SIG-M5 (cell line): Measurements from ENCODE around the gene PALMD.

Source experiments
- DNase-seq: peaks from one replicate; lab custom pipeline; 2025; lab: John Stamatoyannopoulos, UW

Gene PALMD

DNA sequence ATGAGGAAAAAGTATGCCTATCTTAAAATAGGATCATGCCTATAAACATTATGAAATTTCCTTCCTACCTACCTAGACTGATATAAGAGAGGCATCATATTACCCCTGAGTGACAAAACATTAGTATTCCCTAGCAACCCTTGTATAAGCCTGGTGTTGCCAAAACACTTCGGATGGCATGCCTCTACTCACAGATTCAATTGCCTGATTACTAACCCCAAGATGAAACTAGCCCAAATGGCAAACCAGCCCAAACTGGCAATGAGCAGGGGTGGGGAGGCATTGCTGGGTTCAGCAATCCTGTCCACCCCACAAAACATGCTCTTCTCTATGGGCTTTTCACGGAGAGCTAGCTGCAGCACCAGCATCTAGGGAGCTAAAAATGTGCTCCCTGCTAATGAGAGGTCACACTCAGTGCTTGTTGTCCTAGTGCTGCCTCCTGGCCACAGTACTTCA lies 13.9 kb downstream of the PALMD start:
- no peak for DNase-seq

DNA sequence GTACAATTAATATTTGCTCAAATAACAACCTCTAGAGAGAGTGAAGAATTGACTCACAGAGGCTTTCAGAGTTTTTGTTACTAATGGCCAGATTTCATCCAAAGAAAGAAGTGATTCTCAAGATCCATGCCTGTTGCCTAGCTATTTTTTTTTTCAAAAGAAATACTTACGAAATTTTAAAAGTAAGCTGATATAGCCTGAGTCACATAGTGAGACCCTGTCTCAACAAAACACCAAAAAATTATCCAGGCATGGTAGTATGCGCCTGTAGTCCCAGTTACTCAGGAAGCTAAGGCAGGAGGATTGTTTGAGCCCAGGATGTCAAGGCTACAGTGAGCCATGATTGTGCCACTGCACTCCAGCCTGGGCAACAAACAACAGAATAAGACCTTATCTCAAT lies 14.6 kb downstream of the PALMD start:
- no peak for DNase-seq

DNA sequence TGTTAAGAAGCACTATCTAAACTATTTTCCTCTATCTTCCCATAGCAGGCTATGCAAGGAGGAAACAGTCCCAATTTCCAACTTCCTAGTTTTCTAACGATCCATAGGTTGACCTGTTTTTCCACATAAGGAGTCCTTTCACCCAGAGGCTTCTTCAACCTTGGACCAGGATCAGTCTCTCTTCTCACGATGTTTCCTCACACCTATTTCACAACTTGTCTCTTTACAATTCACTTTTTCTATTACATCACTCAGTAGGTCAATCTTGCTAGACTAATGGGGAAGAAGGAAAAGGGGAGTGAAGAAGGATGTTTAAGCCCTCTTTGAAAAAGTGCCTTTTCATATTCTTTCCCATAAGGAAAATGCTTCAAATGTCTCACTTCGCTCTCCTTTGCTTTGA lies 15.9 kb downstream of the PALMD start:
- DNase-seq: no peak

DNA sequence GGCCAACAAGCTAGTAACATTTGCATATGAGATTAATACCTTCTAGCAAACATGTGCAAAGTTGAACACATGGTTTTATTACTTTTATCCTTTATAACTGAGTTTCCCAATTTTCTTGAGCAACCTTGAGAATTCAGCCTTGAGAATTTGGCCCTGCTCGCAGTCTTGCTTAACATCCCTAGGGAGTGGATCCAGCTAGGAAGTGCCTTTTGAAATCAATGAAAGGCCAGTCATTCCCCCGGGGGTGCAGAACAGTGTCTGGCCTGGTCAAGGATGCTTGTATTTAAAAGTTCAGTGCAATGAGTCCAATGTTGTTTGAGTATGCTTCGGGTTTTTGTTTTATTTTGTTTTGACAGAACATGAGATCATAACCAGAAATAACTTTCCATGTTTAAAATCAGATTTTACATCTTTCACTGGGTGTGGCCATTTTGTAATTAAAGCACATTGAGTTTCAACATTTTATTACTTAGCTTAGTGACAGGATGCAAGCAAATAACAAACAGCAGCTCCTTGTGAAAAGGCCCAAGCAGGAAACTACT lies 16.7 kb downstream of the PALMD start:
- no peak for DNase-seq

DNA sequence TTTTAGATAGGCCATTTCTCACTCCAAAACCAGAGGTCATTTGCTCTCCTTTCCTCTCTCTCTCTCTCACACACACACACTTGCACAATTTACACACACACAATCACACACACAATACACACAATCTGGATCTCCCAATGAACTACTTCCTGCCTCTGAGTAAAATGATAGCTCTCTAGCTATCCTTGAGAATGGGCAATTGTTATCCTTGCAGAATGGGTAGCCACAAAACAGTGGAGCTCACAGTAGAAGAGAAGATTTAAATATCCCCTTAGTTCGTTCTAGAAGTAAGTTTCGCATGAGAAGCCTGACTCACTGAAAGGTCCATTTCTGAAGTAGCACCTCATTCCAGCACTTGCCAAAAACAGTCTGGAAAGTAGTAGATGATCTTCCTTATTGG lies 17.6 kb downstream of the PALMD start:
- DNase-seq: no peak

DNA sequence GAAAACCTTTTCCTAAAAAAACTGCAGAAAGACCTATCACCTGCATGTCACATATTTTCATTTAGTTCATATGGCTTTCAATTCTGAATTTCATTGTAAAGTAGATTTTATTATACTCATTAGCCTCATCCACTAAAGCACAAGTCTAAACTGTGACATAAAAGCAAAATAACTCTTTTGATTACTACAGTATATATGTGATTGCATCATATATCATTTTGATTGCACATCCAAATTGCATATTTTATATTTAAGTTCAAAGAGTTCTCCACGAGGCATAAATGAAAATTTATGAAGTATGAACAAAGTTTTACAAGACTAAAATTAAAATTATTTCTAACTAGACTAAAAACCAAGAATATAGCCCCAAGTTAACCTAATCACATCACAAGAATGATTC lies 19.3 kb downstream of the PALMD start:
- DNase-seq: no peak

DNA sequence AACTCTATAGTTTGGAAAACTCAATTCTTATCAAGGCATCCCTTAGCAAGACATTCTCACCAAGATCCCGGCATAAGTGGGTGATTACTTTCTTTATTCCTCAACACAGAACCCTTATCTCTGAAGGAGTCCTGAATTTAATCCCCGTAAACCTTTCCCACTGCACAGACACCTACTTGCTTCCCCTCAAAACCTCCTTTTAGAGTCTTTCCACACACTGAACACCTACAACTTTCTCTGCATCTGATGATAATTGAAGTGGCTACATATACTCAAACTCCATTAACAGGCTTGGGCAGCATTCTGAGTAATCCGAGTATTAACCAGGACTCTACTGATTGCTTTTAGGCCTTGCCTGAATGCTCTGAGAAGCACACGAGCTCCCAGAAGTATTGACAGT lies 23.5 kb downstream of the PALMD start:
- no peak for DNase-seq

DNA sequence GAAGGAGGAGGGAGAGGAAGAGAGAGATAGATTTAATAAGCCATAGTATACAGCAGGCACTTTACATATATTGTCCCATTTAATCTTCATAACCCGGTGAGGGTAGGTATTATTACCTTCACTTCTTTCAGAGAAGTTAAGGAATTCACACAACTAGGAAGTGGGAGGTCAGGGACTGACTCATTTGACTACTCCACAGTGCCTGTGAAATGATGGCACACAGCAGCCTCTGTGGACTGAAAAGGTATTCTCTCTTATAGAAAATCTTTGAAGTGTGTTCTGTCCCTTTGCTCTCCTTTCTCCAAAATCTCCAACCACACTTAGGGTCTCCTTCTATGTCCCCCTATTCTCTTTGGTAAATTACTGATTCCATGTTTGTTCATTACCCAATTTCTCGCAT lies 23.9 kb downstream of the PALMD start:
- no peak for DNase-seq

DNA sequence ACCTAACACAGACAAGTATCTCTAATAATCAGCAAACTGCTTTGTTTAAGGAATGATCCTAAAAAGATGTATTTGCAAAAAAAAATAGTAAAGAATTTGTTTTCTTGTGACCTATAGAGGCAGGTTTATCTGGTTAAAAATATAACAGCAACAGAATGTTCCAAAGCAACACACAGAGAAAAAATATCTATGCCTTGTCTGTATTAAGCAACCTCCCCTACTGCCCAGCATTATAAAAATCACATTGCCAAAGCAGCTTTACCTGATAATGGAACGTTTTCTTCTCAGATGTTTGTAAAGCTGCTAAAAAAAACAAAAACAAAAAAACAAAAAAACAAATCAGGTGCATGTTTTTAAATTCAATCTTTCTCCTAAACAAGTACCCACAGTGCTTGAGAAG lies 24.7 kb downstream of the PALMD start:
- no peak for DNase-seq

DNA sequence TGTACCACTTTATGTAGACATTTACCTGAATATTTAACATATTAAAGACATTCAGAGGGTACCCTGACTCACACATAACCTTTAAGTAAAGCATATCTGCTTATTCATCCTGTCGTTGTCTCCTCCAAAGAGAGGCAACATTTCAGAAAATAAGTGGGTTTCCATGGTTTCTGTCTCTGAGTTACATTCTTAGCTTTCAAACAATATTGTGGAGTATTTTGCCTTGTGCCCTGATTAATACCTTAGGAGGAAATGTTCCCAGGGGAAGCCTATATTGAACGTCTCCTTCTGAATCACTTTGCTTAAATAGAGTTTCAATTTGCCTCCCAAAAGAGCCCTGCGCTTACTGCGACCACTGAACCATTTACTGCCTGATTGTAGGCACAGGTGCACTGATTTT lies 26.1 kb downstream of the PALMD start:
- DNase-seq: no peak

DNA sequence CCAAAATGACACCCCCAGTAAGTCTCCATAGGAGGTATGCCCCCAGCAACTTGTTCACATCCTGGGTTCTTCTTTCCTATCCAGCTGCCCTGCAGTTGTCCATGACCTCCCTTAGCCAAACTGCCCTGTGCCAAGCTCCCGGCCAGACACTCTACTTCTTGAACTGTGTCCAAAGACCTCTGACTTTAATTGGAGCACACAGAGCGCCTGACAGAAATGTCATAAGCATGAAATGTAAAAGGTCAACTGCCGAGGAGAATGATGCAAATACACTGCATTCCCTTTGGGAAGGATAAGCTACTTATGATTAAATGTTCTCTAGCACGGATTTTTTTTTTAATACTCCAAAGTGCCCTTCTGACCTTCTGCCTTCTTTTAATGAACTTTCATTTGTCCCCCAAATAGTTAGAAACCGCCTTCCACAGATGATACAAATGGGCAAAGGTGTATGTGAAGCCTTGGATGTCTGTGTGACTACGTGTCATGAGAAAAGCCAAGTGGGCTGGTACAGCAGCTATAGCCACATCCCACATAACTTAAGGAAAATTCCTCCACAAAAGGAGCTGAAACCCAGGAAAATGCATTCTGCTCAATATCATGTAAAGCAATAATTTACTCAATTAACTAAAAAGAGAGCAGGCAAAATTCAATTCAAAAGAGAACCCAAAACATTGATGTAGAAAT lies 26.8 kb downstream of the PALMD start:
- DNase-seq: no peak

DNA sequence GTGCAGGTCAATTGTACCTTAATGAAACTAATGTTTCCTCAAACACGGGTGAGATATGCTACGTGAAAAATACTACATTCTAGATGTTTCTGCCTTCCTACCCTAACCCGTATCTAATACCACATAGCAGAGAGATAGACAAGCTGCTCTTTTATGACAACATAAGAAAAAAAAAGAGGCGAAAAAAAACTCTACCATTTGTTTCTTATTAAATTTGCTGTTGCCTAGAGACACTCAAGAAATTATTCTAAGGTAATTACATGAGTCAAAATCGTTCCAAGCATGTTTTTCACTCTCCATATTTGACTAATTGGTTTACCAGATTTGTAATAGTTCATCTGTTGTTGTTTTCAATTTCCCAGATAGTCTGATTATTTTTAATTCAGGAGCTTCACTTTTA lies 27.4 kb downstream of the PALMD start:
- DNase-seq: no peak

DNA sequence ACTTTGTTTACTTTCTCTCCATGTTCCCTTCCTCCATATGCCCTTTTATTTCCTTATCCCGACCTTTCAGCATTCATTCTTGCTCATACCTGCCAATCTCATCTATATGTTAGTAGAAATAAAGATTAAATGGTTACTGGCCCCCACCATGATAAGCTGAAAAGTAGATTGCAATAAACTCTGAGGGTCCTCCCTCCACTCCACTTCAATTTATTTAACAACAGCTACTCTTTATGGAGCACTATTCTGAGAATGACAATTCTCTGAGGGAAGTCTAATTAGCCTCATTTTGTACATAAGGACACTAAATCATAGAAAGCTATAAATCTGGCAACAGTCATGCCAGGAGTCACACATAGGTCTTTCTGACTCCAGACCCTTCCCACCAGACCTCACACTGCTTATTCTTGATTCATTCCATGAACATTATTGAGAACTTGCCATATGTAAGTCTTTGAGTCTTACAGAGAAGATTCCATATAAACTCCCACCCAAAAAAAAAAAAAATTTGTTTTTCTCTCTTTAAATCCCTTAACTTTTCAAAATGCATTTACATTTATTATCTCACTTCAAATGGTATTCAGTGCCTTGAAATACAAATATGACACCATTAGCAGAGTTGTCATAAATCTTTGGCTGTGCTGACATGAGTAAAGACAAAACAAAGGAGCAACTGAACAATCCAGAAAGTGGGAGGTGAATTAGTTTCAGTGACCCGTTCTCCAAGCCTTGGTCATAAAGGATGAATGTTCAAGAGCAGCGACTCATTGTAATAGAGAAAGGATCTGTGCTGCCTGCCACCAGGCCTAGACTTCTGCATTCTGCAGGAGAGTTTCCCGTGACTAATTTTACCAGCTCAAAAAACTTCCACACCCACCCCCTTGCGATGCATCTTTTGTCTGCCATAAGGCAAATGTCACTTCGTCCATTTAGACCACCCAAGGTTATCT lies 28.5 kb downstream of the PALMD start:
- no peak for DNase-seq

DNA sequence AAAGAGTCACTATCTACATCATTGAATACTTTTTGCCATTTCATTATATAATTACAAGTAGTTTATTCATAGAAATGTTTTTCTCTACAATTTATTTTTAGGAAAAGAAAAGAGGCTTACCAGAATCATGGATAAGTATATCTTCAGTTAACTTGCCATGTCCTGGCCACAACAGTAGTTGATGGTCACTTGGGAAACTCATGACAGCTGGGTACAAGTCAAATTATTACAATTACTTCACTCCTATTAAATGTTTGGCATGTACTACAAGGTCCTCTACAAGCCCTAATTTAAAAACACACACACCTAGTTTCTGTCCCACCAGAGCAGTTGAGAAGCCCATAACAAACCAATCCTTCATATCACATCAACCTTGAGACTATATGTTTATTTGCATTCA lies 29.4 kb downstream of the PALMD start:
- no peak for DNase-seq

DNA sequence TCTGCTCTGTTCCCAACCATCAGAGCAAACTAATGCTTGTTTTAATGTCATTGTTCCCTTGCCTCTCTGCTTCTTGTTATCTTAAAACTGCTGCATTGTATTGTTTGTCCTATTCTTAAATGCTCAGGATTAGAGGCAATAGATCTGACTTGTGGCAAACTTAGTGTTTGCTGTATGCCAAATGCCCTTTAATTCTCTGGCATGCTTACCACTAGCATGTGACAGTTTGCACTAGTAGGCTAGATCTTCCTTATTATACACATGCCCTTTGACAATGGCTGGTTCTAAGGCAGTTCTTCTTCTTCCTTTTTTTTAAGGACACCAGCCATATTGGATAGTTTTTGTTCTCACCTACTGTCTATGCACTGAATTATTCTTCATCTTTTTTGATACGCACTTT lies 30.1 kb downstream of the PALMD start:
- no peak for DNase-seq

DNA sequence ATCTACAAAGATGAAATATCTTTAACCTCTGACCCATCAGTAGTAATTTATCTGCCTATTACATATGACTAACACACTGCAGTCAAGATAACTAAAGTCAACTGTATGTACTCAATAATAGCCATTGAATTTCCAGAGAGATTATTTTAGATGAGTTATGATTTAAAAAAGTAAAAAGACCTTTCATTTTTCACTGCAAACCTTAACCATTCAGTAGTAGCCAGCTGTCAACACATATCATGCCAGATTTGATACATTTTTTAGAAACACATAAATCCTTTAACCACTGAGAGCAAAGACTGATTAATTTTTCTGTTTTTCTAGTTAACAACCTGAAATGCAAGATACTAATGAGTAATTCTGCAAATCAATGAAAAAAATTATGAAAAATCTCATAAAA lies 31.0 kb downstream of the PALMD start:
- DNase-seq: no peak

DNA sequence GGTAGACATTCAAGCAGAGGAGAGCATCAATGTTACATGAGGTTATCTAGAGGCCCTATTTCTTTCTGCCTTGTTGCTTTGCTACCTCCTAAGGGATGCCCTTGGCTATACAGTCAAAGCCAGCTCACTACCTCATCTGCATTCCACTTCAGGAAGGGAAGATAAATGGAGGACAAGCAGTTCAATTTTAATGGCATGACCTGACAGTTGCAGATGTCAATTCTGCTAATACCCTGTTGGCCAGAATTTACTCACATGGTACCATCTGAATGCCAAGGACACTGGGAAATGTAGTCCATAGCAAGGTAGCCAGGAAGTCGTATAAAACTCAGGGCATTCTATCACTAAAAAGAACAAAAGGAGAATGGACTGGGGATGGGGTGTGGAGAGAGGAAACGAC lies 31.5 kb downstream of the PALMD start:
- DNase-seq: no peak

DNA sequence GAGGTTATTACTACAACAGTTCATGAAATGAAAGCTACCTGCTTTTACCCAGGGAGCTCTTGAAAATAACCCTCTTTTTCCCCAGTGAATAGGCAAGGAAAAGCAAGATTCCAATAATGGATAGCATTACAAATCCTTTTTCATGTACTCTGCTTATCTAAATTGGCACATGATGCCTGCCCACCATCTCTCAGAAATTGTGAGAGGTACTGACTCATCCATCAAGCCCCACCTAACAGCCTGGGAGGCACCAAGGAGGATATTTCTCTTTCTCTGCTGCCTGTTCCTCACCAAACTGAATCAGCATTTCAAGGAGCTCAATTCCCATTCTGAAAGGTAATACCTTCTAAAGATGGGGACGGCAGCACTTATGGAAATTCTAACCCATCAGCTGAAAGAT lies 34.4 kb downstream of the PALMD start:
- no peak for DNase-seq

DNA sequence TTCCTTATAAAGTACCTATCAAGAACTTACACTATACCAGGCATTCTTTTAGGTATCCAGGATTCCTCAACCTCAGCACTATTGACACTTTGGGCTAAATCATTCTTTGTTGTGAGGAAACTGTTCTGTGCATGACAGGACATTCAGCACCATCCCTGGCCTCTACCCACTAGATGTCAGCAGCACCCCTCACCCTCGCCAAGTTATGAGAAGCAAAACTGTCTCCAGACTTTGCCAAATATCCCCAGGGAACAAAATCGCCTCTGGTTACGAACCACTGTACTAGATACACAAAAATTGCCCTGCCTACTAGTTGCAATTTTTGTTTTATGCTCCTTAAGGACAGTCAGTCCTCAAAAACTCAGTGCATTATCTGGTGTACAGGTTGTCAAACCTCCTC lies 35.7 kb downstream of the PALMD start:
- no peak for DNase-seq

DNA sequence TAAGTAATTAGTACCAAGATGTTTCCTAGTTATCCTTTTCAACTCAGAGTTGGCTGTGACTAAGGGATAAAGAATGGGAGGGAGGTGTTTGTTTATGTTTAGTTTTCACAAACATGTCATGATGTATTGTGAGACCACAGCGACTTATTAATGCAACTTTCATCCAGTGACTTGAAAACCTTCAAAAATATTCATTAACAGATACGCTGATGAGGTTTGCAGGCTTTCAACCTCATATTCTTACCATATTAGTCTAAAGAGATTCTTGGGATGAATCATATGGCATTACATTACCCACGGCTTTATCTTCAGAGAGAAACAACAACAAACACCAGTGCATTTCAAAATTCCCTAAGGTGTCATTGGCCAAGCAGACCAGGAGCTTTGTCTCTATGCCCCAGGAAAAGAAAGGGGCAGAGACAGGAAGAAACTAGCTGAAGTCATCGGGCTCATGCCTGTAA lies 36.4 kb downstream of the PALMD start:
- no peak for DNase-seq

DNA sequence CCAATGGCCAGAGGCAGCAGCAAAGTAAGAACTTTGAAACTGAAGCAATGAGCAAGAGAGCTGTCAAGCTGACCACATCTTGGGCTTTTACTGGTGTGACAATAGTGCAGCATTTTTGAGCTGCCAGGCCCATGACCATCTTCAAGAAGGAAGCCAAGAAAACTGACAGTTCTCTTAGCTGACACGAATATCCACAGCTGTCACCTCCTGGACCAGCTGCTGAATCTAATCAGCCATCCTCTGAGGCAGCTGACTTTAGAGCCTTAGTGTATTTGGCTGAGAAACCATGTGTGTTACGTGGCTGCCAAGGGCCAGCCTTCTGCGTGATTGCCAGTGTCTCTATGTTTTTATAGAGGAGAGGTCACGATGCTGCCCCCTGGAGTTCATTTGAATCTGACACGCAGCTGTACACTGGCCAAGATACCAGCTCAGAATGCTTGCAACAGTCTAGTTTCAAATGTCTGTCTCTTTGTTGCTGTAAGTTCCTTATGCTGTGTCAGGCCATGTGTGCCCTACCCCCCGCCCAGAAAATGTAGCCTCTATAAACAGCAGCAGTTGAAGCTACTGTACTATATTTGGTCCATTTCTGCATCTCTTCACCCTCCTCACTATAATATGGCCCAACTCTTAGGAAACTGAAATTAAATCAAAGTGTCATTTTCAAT lies 39.7 kb downstream of the PALMD start:
- DNase-seq: no peak

DNA sequence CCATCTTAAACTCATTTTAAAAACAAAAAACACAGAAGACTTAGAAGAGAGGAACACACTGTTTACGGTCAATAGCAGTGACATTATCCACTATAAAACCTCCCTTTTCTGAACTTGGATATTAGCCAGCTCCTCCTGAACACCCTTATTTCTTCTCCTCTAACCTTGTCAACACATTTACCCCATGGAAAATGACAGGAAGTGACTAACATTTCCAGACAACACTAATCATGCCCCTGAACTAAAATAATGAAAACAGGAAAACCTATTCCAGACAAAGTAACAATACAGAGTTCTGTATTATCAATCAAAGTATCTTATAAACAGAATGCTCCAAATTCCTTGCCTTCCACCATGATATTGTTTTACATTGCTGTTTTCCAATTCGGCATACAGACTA lies 45.3 kb downstream of the PALMD start:
- no peak for DNase-seq

DNA sequence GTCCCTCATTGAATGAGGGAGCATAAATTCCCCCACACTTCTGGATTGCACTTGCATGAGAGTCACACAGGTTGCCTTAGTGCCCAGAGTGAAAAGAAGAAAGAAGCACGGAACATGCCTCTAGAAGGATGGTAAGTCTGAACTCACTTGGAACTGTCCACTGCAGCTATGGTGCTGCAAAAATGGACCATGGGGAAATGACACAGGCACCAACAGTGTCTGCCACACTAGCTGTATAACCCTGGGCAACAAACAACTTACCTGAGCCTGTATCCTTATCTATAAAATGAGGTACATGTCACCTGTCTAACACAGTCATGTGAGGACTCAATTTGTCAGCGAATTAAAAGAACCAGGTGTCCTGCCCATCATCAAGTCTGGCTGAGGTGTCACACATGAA lies 50.7 kb downstream of the PALMD start:
- no peak for DNase-seq
